GM18870 (cell line): Measurements from ENCODE around the gene RNF212.

Experiments used
- ATAC-seq: cut with Tn5 transposase; IDR thresholded peaks from one replicate; pipeline ENCODE4 v1.9.1; 2021; ENCODE audit warnings: moderate library complexity; ENCODE audit not compliant: unreplicated experiment

RNF212 gene

DNA sequence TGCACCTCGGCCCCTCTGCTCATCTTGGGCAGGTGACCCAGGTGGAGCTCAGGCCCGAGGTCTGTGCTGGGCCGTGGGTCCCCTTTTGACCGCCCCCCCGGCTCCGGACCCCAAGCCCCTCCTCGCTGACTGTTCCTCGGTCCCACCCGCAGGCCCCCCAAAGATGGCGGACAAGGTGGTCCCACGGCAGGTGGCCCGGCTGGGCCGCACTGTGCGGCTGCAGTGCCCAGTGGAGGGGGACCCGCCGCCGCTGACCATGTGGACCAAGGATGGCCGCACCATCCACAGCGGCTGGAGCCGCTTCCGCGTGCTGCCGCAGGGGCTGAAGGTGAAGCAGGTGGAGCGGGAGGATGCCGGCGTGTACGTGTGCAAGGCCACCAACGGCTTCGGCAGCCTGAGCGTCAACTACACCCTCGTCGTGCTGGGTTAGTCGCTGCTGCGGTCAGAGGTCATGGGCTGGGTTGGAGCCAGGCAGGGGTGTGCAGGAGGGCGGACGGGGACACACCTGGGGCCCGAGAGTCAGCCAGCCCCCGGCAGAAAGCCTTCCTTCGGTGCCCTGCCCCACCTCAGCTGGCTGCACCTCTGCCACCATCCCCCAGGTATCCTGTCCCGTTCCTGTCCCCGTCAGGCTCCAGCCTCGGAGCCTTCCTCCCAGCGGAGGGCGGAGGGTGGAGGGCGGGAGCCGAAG, 91.2 kb downstream of the RNF212 start:
- ATAC-seq, result no peak
